ENCODE data around the gene TRPV3. TPM values are rescaled to one million over a fixed set of nuclear protein-coding genes. Genes with fewer than 3 reads are reported as not detected.

Gene TRPV3
- total RNA-seq, 2 donors from 2014 or later: 0.56 TPM; not detected in 1

DNA sequence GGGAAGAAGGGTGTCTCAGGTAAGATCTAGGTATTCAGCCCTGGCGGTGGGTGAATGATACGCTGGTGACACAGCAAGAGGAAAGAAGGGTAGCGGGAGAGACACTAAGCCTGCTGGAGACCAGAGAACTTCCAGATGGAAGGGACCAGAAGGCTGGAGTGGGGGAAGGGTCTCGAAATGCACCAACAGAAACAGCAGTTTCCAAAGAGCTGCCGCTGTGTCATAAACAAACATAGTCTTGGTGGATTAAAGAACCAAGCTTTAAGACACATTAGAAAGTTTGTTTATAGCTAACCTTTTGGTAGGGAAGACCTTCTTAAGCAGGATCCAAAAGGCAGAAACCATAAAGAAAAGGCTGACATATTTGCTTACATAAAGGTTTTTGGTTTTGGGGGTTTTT is 20.9 kb downstream of the TRPV3 start:
- no peak for ATAC-seq (ENCODE audit: insufficient number of reproducible peaks, low FRiP score, low read depth)
- Histone ChIP-seq H3K9me3 (no peaks in the 10 kb centered on the region), H3K4me3 (no peak overlapping the region), H3K36me3 (no peaks in the 10 kb centered on the region), H3K27ac (no peak overlapping the region), H3K4me1 (ENCODE audit: control insufficient read depth in 1 of 2, low read depth in 2 of 2) (peaks cover 0 to 2% of the 10 kb centered on the region in 2 donors), H3K27me3 (replicated peaks; ENCODE audit: insufficient read depth) (no peaks in the 10 kb centered on the region)
- no peak for DNase-seq (ENCODE audit: low spot score)
- TF ChIP-seq, protein P1, sequence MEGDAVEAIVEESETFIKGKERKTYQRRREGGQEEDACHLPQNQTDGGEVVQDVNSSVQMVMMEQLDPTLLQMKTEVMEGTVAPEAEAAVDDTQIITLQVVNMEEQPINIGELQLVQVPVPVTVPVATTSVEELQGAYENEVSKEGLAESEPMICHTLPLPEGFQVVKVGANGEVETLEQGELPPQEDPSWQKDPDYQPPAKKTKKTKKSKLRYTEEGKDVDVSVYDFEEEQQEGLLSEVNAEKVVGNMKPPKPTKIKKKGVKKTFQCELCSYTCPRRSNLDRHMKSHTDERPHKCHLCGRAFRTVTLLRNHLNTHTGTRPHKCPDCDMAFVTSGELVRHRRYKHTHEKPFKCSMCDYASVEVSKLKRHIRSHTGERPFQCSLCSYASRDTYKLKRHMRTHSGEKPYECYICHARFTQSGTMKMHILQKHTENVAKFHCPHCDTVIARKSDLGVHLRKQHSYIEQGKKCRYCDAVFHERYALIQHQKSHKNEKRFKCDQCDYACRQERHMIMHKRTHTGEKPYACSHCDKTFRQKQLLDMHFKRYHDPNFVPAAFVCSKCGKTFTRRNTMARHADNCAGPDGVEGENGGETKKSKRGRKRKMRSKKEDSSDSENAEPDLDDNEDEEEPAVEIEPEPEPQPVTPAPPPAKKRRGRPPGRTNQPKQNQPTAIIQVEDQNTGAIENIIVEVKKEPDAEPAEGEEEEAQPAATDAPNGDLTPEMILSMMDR (IDR thresholded peaks at IDR 0.05): no peak

DNA sequence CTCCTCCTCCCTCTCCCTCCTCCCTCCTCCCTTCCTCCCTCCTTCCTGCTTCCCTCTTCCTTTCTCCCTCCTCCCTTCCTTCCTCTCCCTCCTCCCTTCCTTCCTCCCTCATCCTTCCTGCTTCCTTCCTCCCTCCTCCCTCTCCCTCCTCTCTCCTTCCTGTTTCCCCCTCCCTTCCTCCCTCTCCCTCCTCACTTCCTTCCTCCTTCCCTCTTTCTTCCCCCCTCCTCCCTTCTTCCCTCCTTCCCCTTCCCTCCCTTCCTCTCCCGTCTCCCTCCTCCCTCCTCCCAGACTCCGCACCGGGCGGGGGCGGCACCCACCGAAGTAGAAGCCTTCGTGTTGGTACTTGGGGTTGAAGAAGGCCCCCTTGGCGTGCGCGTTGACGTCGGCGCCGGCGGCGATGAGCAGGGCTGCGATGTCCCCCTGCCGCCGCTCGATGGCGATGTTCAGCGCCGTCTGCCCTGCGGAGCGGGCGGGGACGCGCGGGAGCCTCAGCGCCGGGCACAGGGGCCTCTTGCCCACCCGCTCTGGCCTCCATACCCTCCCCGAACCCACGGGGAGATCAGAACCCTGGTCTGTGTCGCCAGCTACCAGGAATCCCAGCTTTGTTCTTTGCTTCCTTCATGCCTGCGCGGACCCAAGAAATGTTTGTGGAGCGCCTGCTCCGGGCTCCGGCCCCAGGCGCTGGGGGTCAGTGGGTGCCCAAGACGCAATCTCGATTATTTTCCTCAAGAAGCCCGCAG is 22.2 kb downstream of the TRPV3 start:
- TF ChIP-seq, protein P1 (IDR thresholded peaks at IDR 0.05): peak; percentile 45
- Histone ChIP-seq H3K4me3 (peak overlapping the region; percentile 52), H3K9me3 (no peaks in the 10 kb centered on the region), H3K27me3 (replicated peaks; ENCODE audit: insufficient read depth) (no peaks in the 10 kb centered on the region), H3K36me3 (no peaks in the 10 kb centered on the region), H3K27ac (no peak overlapping the region), H3K4me1 (ENCODE audit: control insufficient read depth in 1 of 2, low read depth in 2 of 2) (peaks cover 2 to 4% of the 10 kb centered on the region in 2 donors)
- no peak for DNase-seq (ENCODE audit: low spot score)
- no peak for ATAC-seq (ENCODE audit: insufficient number of reproducible peaks, low FRiP score, low read depth)

DNA sequence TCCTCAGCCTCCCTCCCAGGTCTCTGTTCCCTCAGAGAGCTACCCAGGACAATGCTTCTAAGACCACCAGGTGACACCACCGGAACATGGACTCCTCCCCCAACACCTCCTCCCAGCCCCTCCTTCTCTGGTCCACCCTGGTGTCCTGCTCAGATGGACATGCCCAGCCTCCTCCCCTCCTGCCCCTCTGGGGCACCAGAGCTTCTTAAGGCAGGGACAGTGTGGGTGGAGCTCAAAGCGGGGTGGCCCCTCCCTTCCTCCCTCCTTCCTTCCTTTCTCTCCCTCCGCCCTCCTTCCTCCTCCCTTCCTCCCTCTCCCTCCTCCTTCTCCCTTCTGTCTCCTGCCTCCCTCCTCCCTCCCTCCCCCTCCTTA is 22.7 kb downstream of the TRPV3 start:
- no peak overlapping the region for H3K27ac ChIP-seq
- no peaks in the 10 kb centered on the region for H3K27me3 ChIP-seq (replicated peaks; ENCODE audit: insufficient read depth)
- H3K4me1 ChIP-seq (ENCODE audit: control insufficient read depth in 1 of 2, low read depth in 2 of 2): peaks cover 2 to 9% of the 10 kb centered on the region in 2 donors
- ATAC-seq (ENCODE audit: insufficient number of reproducible peaks, low FRiP score, low read depth) (no peak), DNase-seq (ENCODE audit: low spot score) (no peak)
- H3K36me3 ChIP-seq: no peaks in the 10 kb centered on the region
- TF ChIP-seq, protein P1 (IDR thresholded peaks at IDR 0.05): no peak
- H3K9me3 ChIP-seq: no peaks in the 10 kb centered on the region
- H3K4me3 ChIP-seq: no peak overlapping the region

DNA sequence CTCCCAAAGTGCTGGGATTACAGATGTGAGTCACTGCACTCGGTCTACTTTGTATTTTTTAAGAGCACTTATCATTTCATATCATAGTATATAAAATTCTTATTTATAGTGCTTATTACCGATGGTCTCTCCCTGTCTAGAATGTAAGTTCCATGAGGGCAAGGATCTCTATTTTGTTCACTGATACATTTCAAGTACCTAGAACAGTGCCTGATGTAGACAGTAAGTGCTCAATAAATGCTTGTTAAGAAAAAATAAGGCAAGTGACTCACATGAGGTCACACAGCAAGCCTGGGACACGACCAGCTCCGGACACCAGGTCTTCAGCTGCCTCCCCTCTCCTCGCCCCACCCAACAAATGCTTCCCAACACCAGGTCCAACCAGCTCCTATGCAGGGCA is 23.9 kb downstream of the TRPV3 start:
- H3K27me3 ChIP-seq (replicated peaks; ENCODE audit: insufficient read depth): no peaks in the 10 kb centered on the region
- H3K27ac ChIP-seq: no peak overlapping the region
- ATAC-seq (ENCODE audit: insufficient number of reproducible peaks, low FRiP score, low read depth): no peak

DNA sequence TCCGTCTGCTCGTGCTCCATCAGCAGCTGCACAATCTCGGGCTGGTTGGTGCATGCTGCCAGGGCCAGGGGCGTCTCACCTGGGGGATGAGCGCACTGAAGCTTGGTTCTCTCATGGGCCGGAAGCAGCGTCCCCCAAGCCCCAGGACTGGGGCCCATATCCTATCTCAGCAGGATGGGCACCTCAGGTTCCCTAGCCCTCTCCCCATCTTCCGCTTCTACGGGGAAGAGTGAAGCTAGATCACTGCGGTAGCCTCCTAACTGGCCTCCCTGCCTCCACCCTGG is 24.8 kb downstream of the TRPV3 start:
- Histone ChIP-seq H3K9me3 (no peaks in the 10 kb centered on the region), H3K27ac (no peak overlapping the region), H3K4me3 (no peak overlapping the region), H3K36me3 (no peaks in the 10 kb centered on the region), H3K4me1 (ENCODE audit: control insufficient read depth in 1 of 2, low read depth in 2 of 2) (peaks cover 2 to 9% of the 10 kb centered on the region in 2 donors), H3K27me3 (replicated peaks; ENCODE audit: insufficient read depth) (no peaks in the 10 kb centered on the region)
- no peak for DNase-seq (ENCODE audit: low spot score)
- TF ChIP-seq, protein P1 (IDR thresholded peaks at IDR 0.05): no peak
- ATAC-seq (ENCODE audit: insufficient number of reproducible peaks, low FRiP score, low read depth): no peak

More for the DNA sequence above, 23.9 kb downstream of the TRPV3 start:
- no peak for DNase-seq (ENCODE audit: low spot score)
- TF ChIP-seq, protein P1 (IDR thresholded peaks at IDR 0.05): no peak
- Histone ChIP-seq H3K9me3 (no peaks in the 10 kb centered on the region), H3K4me3 (no peak overlapping the region), H3K36me3 (no peaks in the 10 kb centered on the region), H3K4me1 (ENCODE audit: control insufficient read depth in 1 of 2, low read depth in 2 of 2) (peaks cover 2 to 9% of the 10 kb centered on the region in 2 donors)
